Neural progenitor cell (in vitro differentiated cells): Measurements from ENCODE around the gene CACNA2D4.

Source experiments
- CTCF ChIP-seq: fragments of 200-600 bp; sonication (generic); IDR thresholded peaks from 2 replicates; pipeline ENCODE4 v1.5.1; 2017; ENCODE audit warnings: antibody characterized with exemption, mild to moderate bottlenecking
- EZH2 ChIP-seq: fragments of 200-600 bp; sonication (generic); IDR thresholded peaks from 2 replicates; pipeline ENCODE4 v1.6.1; 2017; ENCODE audit warnings: antibody characterized with exemption, mild to moderate bottlenecking, moderate library complexity
- EZH2phosphoT487 ChIP-seq: fragments of 200-600 bp; sonication (generic); IDR thresholded peaks from 2 replicates; pipeline ENCODE4 v1.6.1; 2017; ENCODE audit warnings: antibody characterized with exemption

- TF ChIP-seq CTCF (no peak), EZH2phosphoT487 (no peak), EZH2 (no peak)
These were observed 33.3 kb downstream of the CACNA2D4 start for GRCh38 chr12:1885082-1885596.
